Fibroblast of peridontal ligament (primary cell): ENCODE measurements around the gene INPP1.

Source experiments
- DNase-seq: peaks from one replicate; pipeline ENCODE4 v3.0.0-alpha.2; 2010; ENCODE audit errors: extremely low read depth

INPP1 gene

DNA sequence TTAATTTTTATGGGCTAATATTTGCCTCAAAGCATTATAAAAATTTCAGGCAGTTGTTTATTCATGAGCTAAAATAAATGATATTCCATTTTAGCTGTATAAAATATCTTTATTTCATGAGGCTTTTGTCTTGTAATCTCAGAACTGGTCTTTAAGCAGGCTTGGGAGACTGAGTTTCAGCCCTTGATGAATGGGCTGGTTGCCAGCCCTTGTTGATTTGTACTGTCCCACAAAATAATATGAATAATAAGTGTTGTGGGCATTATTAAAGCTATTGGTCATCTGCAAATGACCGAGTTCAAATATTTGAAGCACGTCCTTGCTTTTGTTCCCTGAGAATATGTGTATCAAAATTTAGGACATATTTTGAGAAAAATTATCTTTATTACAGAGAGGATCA, 18.2 kb downstream of the INPP1 start:
- no peak for DNase-seq

DNA sequence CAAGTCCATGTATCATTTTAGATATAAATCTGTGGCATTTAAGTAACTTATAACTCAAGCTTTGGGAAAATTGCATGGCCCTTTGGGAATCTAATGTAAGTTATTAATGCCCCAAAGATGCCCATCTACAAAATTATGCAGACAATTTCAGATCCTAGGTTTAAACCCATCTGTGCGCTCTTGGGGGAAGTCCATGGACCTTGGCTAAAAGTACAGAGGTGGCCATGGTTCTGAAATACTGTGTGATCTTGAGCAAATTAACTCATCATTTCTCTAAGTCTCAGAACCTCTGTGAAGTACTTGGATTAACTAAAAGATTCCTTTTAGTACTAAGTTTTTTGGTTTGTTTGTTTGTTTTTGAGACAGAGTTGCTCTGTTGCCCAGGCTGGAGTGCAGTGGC, 19.5 kb downstream of the INPP1 start:
- DNase-seq = no peak

DNA sequence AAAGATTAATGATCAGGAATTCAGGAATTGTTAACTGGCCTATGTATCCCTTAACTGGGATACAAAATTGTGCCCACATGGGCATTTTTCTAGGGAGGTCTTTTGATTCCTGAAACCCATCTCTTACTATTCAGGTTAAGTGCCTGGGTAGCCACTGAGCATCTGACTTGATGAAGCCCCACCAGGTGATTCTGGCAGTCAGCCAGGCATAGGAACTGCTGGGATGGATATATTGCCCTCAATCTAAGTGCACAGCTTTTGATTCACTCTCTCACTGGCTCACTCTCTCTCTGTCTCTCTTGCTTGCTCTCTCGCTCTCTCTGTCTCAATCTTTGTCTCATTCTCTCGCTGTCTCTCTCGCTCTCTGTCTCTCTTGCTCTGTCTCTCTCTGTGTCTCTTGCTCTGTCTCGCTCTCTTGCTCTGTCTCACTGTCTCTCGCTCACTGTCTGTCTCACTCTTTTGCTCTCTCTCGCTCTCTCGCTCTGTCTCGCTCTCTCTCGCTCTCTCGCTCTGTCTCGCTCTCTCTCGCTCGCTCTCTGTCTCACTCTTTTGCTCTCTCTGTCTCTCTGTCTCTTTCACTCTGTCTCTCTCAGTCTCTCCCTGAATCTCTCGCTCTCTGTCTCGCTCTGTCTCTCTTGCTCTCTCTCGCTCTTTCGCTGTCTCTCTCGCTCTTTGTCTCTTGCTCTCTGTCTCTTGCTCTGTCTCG, 22.3 kb downstream of the INPP1 start:
- no peak for DNase-seq

GRCh38 chr2:190366248-190366753, 22.9 kb downstream of the INPP1 start:
- no peak for DNase-seq

- peak; percentile 62 for DNase-seq
Measured at GRCh38 chr2:190367091-190367490, 23.7 kb downstream of the INPP1 start.

GRCh38 chr2:190369635-190370034, 26.2 kb downstream of the INPP1 start:
- DNase-seq = no peak

GRCh38 chr2:190376083-190376482, 32.7 kb downstream of the INPP1 start:
- no peak for DNase-seq

GRCh38 chr2:190376591-190377245, 33.3 kb downstream of the INPP1 start:
- DNase-seq = no peak

- DNase-seq = no peak
Measured at GRCh38 chr2:190378880-190379237, 35.5 kb downstream of the INPP1 start.

GRCh38 chr2:190379249-190379964, 36.0 kb downstream of the INPP1 start:
- peak; percentile 44 for DNase-seq

DNA sequence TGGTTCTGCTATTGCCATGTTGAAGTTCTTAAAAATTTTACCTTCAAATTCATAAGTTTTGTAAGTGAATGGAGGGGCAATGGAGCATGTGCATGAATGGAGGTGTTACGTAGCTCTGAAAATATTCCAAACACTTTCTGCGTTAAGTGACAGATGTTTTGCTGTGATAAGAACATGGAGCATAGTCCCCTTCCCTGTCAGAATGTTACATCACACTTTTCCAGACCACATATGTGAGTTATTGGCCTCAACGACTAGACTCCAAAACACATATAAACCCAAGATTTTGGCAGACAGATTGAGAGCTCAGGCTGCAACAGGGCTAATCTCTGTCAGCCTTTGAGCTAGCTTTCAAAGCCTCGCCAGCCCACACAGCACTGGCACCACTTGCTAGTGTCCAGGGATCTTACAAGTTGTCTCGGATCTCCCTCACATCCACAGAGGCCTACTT, 37.6 kb downstream of the INPP1 start:
- no peak for DNase-seq

DNA sequence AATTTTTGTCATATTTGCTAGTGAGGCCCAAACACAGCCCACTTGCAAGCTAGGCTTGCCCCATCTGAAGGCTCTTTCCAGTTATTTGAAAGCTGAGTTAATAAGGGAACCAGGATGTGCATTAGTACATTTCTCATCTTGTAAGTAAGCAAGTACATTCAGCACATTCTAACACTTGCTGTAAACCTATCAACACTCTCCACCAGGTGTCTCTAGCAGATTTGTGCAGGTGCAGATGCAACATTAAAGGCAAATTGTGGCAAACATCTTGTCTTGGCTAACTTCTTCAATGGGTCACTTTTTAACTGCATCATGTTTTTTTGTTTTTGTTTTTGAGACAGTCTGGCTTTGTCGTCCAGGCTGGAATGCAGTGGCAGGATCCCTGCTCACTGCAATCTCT, 39.5 kb downstream of the INPP1 start:
- DNase-seq = peak; percentile 58

DNA sequence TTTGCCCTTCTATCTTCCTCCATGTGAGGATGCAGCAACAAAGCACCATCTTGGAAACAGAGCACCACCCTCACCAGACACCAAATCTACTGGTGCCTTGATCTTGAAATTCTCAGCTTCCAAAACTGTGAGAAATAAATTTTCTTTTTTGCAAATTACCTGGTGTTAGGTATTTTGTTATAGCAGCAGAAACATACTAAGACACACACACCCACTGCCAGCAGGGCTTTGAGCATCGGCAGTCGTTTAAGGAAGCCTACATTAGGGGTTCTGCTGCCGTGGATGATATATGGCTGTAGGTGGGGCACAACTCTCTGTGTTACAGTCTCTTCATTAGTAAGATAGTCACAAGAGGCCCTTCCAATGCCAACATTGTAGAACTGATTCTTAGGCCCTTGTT, 44.0 kb downstream of the INPP1 start:
- DNase-seq = no peak

DNA sequence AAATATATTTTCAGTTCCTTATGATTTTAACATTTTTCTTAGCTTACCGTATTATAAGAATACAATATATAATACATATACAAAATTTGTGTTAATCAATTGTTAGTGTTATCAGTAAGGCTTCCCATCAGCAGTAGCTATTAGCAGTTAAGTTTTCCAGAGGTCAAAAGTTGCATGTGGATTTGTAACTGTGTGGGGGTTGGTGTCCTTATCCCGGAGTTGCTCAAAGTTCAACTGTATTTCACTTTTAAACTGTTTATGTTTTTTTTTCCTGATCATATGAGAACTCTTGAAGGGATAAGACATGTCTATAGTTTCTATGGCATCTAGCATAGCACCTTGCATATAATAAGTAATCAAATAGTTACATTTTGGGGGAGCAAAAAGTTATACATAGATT, 52.9 kb downstream of the INPP1 start:
- no peak for DNase-seq

- DNase-seq = no peak
Measured at GRCh38 chr2:190402986-190403603, 59.7 kb downstream of the INPP1 start.

- DNase-seq = no peak
Measured at GRCh38 chr2:190404487-190404886, 61.1 kb downstream of the INPP1 start.

GRCh38 chr2:190405070-190405469, 61.7 kb downstream of the INPP1 start:
- no peak for DNase-seq

DNA sequence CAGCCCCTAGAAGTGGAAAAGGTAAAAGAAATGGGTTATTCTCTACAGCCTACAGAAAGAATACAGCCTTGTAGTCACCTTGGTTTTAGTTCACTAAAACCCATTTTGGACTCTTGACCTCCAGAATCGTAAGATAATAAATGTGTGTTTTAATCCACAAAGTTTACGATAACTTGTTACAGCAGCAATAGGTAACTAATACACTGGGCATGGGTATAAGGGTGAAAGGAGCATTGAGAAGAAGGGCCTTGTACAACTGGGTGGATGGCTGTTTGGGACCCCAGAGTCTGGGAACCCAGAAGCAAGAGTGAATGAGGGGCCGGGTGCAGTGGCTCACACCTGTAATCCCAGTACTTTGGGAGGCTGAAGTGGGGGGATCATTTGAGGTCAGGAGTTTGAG, 62.6 kb downstream of the INPP1 start:
- DNase-seq = no peak

GRCh38 chr2:190406805-190407204, 63.4 kb downstream of the INPP1 start:
- no peak for DNase-seq

- no peak for DNase-seq
Measured at GRCh38 chr2:190407246-190407661, 63.9 kb downstream of the INPP1 start.

DNA sequence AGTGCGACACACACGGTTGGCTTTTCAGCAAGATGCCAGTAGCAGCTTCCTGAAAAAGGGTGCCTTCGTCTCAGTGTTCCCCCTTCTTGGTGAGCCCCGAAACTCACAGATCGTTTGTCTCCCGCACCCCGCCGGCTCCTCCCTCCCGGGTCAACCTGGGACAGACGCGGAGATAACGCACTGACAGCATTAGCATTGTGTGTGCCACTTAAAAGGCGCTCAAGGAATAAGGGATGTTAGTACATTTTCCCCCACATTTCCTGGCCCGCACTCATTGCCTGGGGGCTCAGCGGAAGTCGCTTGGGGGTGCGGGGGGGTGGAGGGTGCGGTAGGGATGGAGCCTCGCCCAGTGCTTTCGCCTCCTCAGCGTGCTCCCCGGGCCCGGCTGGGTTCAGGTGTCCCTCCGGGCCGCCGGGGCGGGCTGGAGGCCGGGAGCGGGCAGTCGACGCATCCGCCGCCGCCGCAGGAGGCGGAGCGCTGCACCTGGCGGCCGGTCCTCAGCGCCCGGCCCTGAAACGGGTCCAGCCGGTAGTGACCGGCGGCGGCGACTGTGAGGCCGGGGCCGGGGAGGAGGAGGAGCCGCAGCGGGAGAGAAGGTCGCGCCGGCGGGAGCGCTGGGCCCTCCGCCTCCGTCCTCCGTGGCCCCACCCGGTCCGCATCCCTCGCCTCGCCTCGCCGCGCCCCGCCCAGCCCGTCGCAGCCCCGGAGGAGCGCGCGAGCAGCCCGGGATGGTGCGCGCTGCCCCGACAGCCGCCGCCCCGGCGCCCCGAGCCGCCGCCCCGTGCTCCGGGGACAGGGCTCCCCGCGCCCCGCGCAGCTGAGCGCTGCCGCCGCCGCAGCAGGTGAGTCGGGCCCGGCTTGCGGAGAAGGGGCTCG, 64.5 kb downstream of the INPP1 start, which contains the start of gene MFSD6:
TSS of gene MFSD6 (plus strand) at position 694 of the 876 bp plus-strand sequence. CDS start 27,675 bp downstream, outside the sequence.
- DNase-seq = no peak
